ENCODE results near the gene XBP1. TPM values are rescaled to one million over a fixed set of nuclear protein-coding genes. Genes with fewer than 3 reads are reported as not detected.
"Not testable (repeated sequence)": the region's sequence is repeated elsewhere in the genome, so short reads cannot be mapped to it uniquely, and the experiment has no call there.

XBP1 gene
- total RNA-seq, 1 experiment from 2014 or later = 47.4 TPM

DNA sequence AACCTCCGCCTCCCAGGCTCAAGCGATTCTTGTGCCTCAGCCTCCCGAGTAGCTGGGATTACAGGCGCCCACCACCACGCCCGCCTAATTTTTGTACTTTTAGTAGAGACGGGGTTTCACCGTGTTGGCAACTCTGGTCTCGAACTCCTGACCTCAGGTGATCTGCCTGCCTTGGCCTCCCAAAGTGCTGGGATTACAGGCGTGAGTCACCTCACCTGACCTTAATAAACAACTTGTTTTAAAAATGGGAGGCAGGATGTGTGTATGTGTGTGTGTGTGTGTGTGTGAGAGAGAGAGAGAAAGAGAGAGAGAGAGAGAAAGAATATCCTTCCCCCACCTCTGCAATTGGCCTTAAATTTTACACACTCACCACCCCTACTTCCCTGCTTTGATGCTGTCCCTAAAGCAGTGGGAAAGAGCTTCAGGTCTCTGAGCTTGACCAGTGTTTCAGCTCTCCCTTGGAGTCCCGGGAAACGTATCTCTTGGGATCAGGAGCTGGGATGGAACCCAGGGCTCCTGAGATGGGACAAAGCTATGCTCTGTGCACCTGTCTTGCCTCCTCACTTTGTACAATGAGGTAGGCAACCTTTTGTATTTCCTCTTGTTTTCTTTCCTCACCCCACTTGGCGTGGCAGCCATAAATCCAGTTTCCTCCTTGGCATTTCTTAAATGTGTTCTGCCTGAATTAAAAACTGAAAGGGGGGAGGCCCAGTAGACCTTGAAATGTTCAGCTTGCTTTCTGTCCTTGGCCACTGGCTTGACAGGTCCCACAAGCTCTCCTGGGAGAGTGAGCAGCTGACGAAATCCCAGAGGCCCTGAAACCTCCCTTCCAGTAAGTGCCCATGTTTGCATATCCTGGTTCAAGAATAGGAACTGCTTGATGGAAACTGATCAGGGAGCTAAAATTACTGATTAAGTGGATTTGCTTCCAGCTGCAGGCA, 17.8 kb upstream of the XBP1 start:
- DNase-seq (ENCODE audit: low spot score) = no peak

DNA sequence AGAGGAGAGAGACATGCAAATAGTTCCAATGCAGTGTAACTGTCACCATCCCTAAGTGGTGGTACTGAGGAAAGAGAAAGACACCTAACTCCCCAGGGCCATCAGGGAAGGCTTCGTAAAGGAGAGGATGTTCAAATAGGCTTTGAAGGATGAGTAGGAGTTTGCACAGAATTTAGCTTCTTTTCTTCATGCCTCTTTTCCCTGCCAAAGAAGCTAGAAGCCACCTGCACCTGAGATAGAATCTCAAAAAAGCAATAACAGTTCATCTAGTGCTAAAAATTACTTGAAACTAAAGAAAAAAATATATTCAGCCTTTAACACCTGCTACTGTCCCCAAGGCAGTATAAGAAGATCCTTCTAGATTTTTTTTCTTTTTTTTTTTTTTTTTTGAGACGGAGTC, 16.7 kb upstream of the XBP1 start:
- no peak for DNase-seq (ENCODE audit: low spot score)

DNA sequence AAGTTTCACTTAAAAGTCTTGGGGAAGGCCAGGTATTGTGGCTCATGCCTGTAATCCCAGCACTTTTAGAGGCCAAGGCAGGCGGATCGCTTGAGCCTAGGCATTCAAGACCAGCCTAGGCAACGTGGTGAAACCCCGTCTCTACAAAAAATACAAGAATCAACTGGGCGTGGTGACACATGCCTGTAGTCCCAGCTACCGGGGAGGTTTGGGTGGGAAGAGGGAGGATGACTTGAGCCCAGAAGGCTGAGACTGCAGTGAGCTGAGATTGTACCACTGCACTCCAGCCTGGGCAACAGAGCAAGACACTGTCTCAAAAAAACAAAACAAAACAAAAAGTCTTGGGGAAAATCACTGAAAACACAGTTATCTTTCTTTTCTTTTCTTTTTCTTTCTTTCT, 15.4 kb upstream of the XBP1 start:
- DNase-seq (ENCODE audit: low spot score) = no peak

DNA sequence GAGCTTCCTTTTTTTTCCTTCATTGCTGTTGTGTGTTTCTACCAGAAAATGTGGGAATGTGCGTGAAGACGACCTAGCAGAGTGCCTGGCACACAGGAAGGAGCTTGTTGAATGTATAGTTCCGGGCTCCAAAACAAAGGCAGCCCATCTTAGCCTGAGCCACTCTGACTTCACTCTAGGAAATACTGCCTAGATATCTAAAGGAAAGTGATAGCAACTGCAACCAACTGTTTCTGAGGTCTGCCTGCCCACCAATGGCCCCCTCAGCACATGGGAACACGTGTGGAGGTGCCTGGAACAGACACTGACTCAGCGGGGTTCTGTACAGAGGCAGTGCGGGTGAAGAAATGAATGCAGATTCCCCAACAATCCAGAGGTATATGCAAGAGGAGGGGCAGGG, 14.7 kb upstream of the XBP1 start:
- DNase-seq (ENCODE audit: low spot score) = no peak

DNA sequence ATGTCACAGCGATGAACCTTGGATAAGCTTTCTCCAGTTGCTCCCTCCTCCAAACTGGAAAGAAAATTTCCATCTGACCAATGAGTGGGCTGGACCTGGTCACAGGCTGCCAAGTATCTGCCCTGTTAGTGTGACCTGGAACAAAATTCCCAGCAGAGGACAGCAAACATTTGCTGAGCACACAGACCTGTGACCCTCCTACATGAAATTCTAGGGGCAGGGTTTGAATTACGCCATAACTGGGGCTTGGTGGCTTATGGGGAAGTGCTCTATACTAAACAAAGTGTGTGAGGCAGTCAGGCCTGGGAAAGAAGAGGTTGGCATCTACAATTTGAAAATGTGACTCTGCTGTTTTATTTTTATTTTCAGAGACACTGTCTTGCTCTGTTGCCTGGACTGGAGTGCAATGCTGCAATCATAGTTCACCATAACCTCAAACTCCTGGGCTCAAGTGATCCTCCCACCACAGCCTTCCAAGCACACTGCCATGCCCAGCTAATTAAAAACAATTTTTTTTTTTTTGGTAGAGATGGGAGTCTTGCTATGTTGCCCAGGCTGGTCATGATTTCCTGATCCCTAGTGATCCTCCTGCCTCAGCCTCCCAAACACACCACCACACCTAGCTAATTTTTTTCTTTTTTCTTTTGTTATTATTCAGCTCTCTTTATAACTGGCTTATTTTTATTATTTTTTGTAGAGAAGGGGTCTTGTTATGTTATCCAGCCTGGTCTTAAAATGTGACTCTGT, 13.6 kb upstream of the XBP1 start:
- no peak for DNase-seq (ENCODE audit: low spot score)

DNA sequence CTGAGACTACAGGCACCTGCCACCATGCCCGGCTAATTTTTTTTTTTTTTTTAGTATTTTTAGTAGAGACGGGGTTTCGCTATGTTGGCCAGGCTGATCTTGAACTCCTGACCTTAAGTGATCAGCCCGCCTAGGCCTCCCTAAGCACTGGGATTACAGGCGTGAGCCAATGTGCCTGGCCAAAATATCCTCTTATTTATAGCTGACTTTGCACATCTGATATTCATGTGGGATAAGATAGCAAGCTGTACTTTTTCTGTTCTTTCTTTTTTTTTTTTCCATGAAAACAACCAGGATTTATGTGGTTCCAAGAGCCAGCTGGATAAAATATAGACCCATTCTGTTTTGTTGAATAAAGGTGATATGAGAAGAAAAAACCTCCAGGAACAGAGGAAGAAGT, 12.1 kb upstream of the XBP1 start:
- DNase-seq (ENCODE audit: low spot score) = no peak

DNA sequence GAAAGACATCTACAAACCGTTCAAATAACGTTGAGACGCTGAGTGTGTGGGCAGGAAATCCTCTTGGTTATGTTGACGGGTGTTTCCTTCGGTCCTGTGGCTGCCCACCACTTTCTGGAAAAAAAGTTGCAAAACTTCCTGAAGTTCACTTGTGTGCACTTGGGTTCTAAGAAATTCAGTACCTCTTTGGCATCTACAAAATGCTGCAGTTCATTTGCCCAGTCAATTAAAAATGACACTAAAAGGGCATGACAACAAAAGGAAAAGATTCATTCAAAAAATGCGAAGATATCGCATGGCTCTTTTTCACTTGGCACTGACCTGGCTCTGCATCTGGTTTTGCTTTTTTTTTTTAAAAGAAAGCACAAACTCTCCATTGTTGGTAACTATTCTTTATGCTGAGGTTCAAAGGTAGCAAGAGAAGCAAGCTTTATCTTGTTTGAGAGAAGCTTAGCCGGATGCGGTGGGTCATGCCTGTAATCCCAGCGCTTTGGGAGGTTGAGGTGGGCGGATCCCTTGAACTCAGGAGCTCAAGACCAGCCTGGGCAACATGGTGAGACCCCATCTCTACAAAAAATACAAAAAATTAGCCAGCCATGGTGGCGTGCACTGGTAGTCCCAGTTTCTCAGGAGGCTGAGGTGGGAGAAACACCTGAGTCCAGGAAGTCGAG, 10.6 kb upstream of the XBP1 start:
- no peak for DNase-seq (ENCODE audit: low spot score)

DNA sequence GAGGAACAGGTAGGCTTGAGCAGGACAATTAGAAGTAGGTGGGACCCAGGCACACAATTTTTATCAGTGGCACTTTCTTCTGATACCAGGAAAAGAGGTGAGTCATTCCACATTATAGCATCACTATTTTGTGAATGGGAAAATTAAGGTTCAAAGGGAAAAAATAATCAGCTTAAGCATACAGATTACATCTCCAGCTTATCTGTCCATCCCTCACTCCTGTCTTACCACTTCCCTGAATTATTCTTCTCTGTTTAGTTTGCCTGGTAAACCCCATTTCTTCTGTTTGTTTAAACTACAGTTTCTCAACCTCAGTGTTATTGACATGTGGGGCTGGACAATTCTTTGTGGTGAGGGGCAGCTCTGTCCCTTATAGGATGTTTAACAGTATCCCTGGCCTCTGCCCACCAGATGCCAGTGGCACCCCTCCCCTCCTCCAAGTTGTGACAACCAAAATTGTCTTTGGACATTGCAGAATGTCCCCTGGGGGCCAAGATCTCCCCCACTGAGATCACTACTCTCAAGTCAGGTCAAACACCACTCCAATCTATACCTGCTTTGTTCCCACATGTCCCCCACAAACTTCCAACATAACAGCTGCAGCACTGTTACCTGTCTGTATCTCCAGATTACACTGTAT, 8.5 kb upstream of the XBP1 start:
- no peak for DNase-seq (ENCODE audit: low spot score)

DNA sequence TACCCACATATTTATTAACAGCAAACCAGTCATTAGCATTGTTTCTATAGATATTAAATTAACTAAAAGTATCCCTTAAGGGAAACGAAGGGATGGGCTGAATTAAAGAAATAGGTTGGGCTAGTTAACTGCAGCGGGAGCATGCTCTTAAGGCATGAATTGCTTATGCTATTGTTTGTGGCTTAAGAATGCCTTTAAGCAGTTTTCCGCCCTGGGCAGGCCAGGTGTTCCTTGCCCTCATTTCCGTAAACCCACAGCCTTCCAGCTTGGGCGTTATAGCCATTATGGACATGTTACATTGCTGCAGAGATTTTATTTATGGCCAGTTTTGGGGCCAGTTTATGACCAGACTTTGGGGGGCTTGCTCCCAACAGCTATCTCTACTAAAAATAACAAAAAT, 5.1 kb upstream of the XBP1 start:
- not testable (repeated sequence) for DNase-seq (ENCODE audit: low spot score)

DNA sequence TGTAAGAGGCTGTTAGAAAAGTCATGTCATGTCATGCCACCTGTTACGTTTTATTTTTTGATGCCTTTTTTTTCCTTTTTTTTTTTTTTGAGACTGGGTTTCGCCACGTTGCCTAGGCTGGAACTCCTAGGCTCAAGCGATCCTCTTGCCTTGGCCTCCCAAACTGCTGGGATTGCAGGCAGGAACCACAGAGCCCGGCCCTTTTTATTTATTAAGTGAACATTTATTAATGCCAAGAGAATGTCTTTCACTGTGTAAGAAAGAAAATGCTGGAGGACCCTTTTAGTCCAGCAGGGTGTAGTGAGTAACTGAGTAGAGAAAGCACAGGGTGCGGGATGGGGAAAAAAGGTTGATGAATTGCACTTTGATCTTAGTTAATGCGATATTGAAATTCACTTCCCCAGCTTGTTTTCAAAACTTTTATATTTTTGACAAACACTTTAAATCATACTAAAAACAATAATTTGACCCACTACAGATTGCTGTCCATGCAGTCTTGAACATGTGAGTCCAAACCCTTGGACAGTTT, 2.3 kb upstream of the XBP1 start:
- DNase-seq (ENCODE audit: low spot score) = no peak

DNA sequence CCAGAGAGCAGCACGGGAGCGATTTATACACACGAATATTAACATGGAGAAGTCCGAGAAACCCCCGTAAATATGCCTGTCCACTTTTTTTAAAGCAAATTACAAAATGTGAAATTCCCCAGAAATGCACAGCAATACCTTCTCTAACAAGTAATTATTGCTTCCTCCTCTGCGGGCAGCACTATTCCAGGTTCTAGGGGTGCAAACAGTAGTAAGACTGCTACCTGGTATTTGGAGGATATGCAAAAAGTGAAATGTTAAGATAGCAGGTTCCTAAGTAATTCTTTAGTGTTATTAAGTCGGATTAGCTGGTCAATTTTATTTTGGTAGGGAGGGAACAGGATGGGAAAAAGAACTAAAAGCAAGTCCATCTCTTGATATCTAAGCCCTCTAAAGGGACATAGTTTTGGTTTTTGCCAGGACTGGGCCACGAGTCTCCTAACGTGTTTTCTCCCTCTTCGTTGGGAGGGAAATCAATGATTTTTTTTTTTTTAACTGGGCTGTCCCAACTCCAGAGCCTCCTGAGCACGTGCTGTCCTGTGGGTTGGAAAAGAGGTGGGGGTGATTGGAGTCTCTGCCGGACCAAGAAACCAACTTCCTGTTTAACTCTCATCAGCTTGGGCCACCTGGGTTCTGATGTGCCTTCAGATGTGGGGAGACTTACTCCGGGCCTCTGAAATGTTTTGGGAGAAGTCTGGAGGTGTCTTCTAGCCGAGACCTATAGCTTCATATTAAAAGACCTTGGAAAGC, 1.7 kb upstream of the XBP1 start:
- no peak for DNase-seq (ENCODE audit: low spot score)

DNA sequence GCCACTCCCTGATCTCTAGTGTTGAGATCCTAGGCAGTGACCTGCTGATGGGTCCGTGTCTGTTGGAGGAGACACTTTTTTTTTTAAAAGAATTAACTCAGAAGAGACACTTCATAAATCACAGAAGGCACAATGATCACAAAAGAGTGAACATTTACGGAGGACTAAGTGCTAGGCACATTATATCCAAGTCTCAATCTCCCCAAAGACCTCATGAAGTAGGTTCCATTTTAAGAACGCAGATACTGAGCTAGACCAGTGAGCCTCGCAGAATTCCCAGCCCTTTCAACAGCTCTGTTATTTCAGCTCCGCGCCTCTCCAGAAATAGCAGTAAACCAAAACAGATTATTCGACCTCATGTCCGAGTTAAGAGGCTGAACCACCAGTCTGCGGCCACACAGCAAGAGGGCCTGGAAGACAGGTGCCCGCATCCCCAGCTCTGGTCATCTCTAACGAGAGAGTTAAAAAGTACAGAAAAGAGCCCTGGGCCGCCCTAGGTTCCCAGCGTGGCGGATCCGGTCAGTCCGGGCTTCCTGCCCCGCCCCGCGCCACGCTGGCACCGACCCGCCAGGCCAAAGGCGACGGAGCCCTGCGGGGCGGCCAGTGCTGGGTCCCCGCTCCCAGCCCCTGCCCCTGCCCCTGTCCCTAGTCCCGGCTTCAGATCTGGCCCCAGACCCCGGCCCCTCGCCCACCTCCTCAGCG, 612 bp downstream of the XBP1 start:
- DNase-seq (ENCODE audit: low spot score) = peak; percentile 11

DNA sequence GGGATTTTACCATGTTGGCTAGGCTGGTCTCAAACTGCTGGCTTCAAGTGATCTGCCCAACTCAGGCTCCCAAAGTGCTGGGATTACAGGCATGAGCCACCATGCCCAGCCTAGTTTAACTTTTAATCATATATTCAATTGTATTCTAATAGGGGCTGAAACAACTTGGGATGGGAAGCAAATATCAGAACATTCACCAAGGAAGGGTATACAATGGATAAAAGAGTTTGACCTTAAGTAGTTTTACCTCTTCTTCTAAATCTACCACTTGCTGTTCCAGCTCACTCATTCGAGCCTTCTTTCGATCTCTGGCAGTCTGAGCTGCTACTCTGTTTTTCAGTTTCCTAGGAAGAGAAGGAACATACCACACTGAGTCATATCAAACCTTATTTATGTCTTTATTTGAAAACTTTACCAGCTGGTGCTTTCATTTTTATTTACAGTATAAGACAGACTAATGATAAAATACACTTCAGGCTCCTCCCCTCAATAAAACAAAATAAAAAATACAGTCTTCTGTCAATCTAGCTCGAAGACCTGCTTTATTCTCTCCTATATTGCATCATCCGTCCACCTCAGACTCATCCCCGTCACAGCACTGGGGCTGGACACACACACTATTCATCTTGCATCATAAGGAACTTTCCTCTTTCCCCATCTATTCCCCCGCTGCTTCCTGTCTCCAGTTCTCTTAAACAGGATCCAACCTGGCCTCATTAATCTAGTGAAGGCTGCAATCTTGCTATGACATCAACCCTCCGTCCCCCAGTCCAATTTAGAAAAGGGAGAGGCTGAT, 1.4 kb downstream of the XBP1 start:
- DNase-seq (ENCODE audit: low spot score) = peak; percentile 64

DNA sequence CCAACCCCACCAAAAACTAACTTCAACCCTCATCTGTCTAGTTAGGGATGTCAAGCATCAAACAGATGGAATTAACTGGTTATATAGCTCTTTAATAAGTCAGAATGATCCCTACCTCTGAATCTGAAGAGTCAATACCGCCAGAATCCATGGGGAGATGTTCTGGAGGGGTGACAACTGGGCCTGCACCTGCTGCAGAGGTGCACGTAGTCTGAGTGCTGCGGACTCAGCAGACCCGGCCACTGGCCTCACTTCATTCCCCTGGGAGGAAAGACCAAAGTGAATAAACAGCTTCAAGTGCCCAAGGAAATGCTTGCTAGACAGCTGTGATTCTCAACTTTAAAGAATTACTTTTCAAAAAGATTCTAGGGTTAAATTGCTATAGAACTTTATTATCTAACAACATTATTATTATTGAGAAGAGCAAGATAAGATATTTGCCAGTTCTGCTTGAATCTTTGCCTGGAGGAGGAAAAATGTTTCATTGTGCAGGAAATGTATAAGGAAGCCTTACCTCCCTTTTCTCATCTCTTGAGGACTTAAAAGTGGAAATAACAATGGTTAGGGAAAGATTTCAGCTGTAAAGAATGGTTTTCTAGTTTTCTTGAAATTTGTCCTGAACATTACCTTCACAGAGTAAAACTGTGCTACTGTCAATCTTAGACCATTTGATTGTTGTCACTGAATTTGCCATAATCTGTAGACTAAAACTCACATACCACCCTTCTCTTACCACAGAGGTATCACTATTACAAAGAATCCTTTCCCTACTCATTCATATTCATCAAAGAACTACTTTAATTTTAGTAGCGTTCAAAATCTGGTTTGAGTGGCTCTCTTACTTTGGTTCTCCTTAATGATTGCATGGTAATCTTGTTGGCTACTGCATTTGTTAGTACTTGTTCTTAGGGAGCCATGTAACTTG, 4.2 kb downstream of the XBP1 start:
- no peak for DNase-seq (ENCODE audit: low spot score)

DNA sequence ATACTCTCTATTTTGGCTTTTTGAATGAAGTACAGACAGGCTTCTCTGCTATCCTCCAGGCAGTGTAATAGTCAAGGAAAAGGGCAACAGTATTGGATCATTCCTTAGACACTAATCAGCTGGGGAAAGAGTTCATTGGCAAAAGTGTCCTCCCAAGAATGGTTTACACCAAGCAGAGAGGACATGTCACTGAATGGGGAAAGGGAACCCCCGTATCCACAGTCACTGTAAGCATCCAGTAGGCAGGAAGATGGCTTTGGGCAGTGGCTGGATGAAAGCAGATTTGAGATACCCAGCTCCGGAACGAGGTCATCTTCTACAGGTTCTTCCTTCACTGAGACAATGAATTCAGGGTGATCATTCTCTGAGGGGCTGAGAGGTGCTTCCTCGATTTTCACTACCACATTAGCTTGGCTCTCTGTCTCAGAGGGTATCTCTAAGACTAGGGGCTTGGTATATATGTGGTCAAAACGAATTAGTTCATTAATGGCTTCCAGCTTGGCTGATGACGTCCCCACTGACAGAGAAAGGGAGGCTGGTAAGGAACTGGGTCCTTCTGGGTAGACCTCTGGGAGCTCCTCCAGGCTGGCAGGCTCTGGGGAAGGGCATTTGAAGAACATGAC, 5.2 kb downstream of the XBP1 start:
- no peak for DNase-seq (ENCODE audit: low spot score)

DNA sequence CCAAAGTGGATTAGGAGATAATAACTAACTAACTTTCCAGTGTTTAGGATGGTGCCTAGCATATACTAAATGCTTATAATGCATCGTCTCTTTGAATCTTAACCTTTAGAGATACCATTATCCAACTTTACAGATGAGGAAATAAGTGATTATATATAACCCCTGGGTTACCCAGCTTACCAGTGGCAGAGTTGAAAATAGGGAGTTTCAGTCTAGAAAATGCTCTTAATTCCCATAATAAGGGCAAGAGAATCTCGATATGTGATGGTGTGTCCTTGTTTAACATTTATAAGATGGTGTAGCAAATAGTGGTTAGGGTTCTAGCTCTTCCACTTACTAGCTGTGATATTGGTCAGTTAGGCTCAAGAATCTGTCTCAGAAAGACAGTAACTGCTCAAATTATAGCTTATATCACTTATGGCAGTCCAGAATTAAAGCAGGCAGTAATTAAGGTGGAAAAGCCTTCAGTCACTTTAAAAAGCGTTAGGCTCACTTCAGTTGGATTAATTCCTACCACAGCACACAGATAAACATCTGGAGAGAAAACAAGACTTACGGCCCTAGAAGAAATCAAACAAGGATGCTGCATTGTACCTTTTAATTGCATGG, 6.3 kb downstream of the XBP1 start:
- no peak for DNase-seq (ENCODE audit: low spot score)
